D341Med (cell line): ENCODE data around the gene RGPD3.

Experiments
- DNase-seq: peaks from one replicate; pipeline ENCODE4 v3.0.0; 2012; ENCODE audit warnings: low spot score

The RGPD3 gene

GRCh38 chr2:106342831-106343251, 125.4 kb downstream of the RGPD3 start:
- no peak for DNase-seq

GRCh38 chr2:106341666-106342065, 126.5 kb downstream of the RGPD3 start:
- DNase-seq, result no peak
